ENCODE results near the gene NRXN3. TPM values are rescaled to one million over a fixed set of nuclear protein-coding genes. Genes with fewer than 3 reads are reported as not detected.

The NRXN3 gene
- total and polyA plus RNA-seq, 2 experiments from 2014 or later = 5.7 to 7.1 TPM

- Histone ChIP-seq H3K9me3 (ENCODE audit: low read depth) (no peaks in the 10 kb centered on the region), H4K20me1 (ENCODE audit: insufficient read depth, poor library complexity, severe bottlenecking) (no peaks in the 10 kb centered on the region), H3K4me1 (ENCODE audit: insufficient read depth) (no peaks in the 10 kb centered on the region), H3K27me3 (no peaks in the 10 kb centered on the region), H2AFZ (no peak overlapping the region), H3K9me2 (replicated peaks; ENCODE audit: insufficient read depth) (no peaks in the 10 kb centered on the region), H3K36me3 (replicated peaks; ENCODE audit: insufficient read depth, low read depth) (no peaks in the 10 kb centered on the region), H3K4me3 (no peak overlapping the region), H3K27ac (no peak overlapping the region), H3K4me2 (no peak overlapping the region), H3K79me2 (no peaks in the 10 kb centered on the region)
- no peak for DNase-seq (ENCODE audit: low spot score)
- 75% methylated on average over 5 of the region's 5 CpGs for WGBS (ENCODE audit: low lambda C conversion rate, missing lambda C conversion rate)
- no peak for TF ChIP-seq CTCF (IDR thresholded peaks at IDR 0.05; ENCODE audit: poor library complexity)
- no peak for TF ChIP-seq EZH2 (IDR thresholded peaks at IDR 0.05; ENCODE audit: borderline replicate concordance)
- no peak for TF ChIP-seq EZH2phosphoT487 (IDR thresholded peaks at IDR 0.05; ENCODE audit: low read depth, severe bottlenecking, unreplicated experiment)
Measured at GRCh38 chr14:78709795-78710557, 539.8 kb downstream of the NRXN3 start.

GRCh38 chr14:78710963-78711362 is 540.8 kb downstream of the NRXN3 start:
- TF ChIP-seq CTCF (IDR thresholded peaks at IDR 0.05; ENCODE audit: poor library complexity) (no peak), EZH2 (IDR thresholded peaks at IDR 0.05; ENCODE audit: borderline replicate concordance) (no peak), EZH2phosphoT487 (IDR thresholded peaks at IDR 0.05; ENCODE audit: low read depth, severe bottlenecking, unreplicated experiment) (no peak)
- no peaks in the 10 kb centered on the region for H3K27me3 ChIP-seq
- no peaks in the 10 kb centered on the region for H3K9me3 ChIP-seq (ENCODE audit: low read depth)
- no peak overlapping the region for H3K27ac ChIP-seq
- H2AFZ ChIP-seq = no peak overlapping the region
- no peak overlapping the region for H3K4me2 ChIP-seq
- no peak for DNase-seq (ENCODE audit: low spot score)
- no peaks in the 10 kb centered on the region for H3K4me1 ChIP-seq (ENCODE audit: insufficient read depth)
- H3K79me2 ChIP-seq = no peaks in the 10 kb centered on the region
- no peaks in the 10 kb centered on the region for H4K20me1 ChIP-seq (ENCODE audit: insufficient read depth, poor library complexity, severe bottlenecking)
- no peak overlapping the region for H3K4me3 ChIP-seq
- no peaks in the 10 kb centered on the region for H3K36me3 ChIP-seq (replicated peaks; ENCODE audit: insufficient read depth, low read depth)
- H3K9me2 ChIP-seq (replicated peaks; ENCODE audit: insufficient read depth) = no peaks in the 10 kb centered on the region
- 73% methylated on average over 4 of the region's 4 CpGs for WGBS (ENCODE audit: low lambda C conversion rate, missing lambda C conversion rate)

GRCh38 chr14:78713716-78714115 is 543.5 kb downstream of the NRXN3 start:
- DNase-seq (ENCODE audit: low spot score) = no peak
- no peaks in the 10 kb centered on the region for H3K27me3 ChIP-seq
- no peaks in the 10 kb centered on the region for H4K20me1 ChIP-seq (ENCODE audit: insufficient read depth, poor library complexity, severe bottlenecking)
- H3K9me2 ChIP-seq (replicated peaks; ENCODE audit: insufficient read depth) = no peaks in the 10 kb centered on the region
- no peak overlapping the region for H3K27ac ChIP-seq
- no peak overlapping the region for H3K4me3 ChIP-seq
- TF ChIP-seq EZH2 (IDR thresholded peaks at IDR 0.05; ENCODE audit: borderline replicate concordance) (no peak), CTCF (IDR thresholded peaks at IDR 0.05; ENCODE audit: poor library complexity) (no peak), EZH2phosphoT487 (IDR thresholded peaks at IDR 0.05; ENCODE audit: low read depth, severe bottlenecking, unreplicated experiment) (no peak)
- no peak overlapping the region for H2AFZ ChIP-seq
- no peaks in the 10 kb centered on the region for H3K9me3 ChIP-seq (ENCODE audit: low read depth)
- H3K36me3 ChIP-seq (replicated peaks; ENCODE audit: insufficient read depth, low read depth) = no peaks in the 10 kb centered on the region
- no peaks in the 10 kb centered on the region for H3K79me2 ChIP-seq
- no peaks in the 10 kb centered on the region for H3K4me1 ChIP-seq (ENCODE audit: insufficient read depth)
- H3K4me2 ChIP-seq = no peak overlapping the region
